Measurements from ENCODE around the gene LRRTM4. TPM values are rescaled to one million over a fixed set of nuclear protein-coding genes. Genes with fewer than 3 reads are reported as not detected.
"Not testable (repeated sequence)": the region's sequence is repeated elsewhere in the genome, so short reads cannot be mapped to it uniquely, and the experiment has no call there.

LRRTM4 gene
- total RNA-seq, 2 experiments from 2014 or later = not detected

DNA sequence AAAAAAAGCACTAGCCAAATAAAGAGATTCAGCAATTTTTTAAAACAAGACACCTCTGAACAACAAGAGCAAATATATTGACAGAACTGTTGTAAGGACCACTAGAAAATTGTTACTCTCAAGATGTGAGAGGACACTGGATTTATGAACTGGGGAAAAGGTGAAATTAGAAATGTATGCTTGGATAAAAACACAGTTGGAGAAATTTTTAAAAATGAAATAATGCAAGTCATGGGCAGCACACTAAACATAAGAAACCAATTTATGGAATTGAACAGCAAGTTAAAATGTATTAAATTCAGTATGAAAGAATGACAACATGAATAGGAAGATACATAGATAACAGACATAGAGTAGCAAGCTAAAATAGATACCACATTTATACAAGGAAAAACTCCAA is 377.4 kb downstream of the LRRTM4 start:
- ATAC-seq (no peak), DNase-seq (no peak)
- peaks cover 4% of the 10 kb centered on the region for H3K9me3 Mint-ChIP-seq (ENCODE audit: low read depth)
- POLR2A ChIA-PET = no interaction called here
- H3K4me1 Mint-ChIP-seq = no peaks in the 10 kb centered on the region
- intact Hi-C loops (cut with DNase I, micrococcal nuclease) = no loop called here
- CTCF ChIA-PET = no interaction called here
- H3K27ac Mint-ChIP-seq = no peak overlapping the region
- H3K27me3 Mint-ChIP-seq = no peaks in the 10 kb centered on the region
- H3K36me3 Mint-ChIP-seq (ENCODE audit: low read depth) = no peaks in the 10 kb centered on the region
- no peak overlapping the region for H3K4me3 Mint-ChIP-seq

DNA sequence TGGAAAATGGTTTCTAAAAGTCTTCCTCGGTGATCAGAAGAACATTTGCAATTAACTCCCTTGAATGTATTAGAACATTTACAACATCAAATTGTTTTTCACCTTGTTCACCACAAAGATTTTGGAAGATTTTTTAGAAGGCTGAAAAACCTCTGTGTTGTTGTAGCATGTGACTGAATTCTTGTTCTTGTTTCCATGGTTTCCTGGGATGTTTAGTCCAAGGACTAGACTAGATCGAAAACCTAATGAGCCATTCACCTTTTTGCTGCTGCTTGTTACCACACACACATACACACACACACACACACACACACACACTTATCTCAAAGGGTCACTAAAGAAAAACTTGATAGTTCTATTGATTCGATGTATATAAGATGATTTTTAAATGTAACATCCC is 380.0 kb downstream of the LRRTM4 start:
- Mint-ChIP-seq H3K4me3 (no peak overlapping the region), H3K9me3 (ENCODE audit: low read depth) (peaks cover 12% of the 10 kb centered on the region), H3K4me1 (no peaks in the 10 kb centered on the region), H3K27ac (no peak overlapping the region), H3K27me3 (no peaks in the 10 kb centered on the region), H3K36me3 (ENCODE audit: low read depth) (no peaks in the 10 kb centered on the region)
- ATAC-seq (no peak), DNase-seq (no peak)
- intact Hi-C loops (cut with DNase I, micrococcal nuclease) = no loop called here
- POLR2A ChIA-PET = no interaction called here
- CTCF ChIA-PET = no interaction called here

DNA sequence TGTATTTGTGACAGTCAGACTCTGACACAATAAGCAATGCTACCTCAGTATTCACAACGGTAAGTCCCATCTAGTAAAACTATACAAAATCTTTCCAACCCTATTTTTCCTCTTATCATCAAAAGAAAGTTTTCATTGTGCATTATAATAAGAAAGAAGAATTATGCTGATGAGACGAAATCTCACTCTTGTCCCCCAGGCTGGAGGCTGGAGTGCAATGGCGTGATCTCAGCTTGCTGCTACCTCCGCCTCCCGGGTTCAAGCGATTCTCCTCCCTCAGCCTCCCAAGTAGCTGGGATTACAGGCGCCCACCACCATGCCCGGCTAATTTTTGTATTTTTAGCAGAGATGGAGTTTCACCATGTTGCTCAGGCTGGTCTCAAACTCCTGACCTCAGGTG is 393.7 kb downstream of the LRRTM4 start:
- H3K9me3 Mint-ChIP-seq (ENCODE audit: low read depth) = peaks cover 11% of the 10 kb centered on the region
- H3K4me3 Mint-ChIP-seq; intact Hi-C loops (cut with DNase I, micrococcal nuclease); H3K27ac Mint-ChIP-seq; CTCF ChIA-PET; ATAC-seq; H3K27me3 Mint-ChIP-seq; H3K36me3 Mint-ChIP-seq (ENCODE audit: low read depth); H3K4me1 Mint-ChIP-seq; DNase-seq; POLR2A ChIA-PET: not testable (repeated sequence)

DNA sequence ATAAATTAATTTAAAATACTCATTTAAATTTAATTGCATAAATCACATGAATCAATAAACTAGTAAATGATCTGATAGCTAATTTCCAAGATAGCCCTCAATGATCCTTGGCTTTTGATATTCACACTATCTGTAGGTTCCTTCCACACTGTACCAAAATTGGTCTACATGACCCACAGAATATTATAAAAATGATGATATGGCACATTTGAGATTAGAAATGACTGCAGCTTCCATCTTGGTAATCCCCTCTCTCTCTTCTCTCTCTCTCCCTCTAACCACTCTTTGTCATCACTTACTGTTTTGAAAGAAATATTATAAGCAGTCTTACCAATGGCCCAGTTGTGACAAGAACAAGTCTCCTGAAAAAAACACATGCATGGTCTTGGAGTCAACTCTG is 394.8 kb downstream of the LRRTM4 start:
- H3K9me3 Mint-ChIP-seq (ENCODE audit: low read depth) = peaks cover 7% of the 10 kb centered on the region
- intact Hi-C loops (cut with DNase I, micrococcal nuclease) = no loop called here
- CTCF ChIA-PET = no interaction called here
- no peaks in the 10 kb centered on the region for H3K27me3 Mint-ChIP-seq
- DNase-seq (no peak), ATAC-seq (no peak)
- no peak overlapping the region for H3K4me3 Mint-ChIP-seq
- H3K36me3 Mint-ChIP-seq (ENCODE audit: low read depth) = no peaks in the 10 kb centered on the region
- H3K27ac Mint-ChIP-seq = no peak overlapping the region
- POLR2A ChIA-PET = no interaction called here
- no peaks in the 10 kb centered on the region for H3K4me1 Mint-ChIP-seq

DNA sequence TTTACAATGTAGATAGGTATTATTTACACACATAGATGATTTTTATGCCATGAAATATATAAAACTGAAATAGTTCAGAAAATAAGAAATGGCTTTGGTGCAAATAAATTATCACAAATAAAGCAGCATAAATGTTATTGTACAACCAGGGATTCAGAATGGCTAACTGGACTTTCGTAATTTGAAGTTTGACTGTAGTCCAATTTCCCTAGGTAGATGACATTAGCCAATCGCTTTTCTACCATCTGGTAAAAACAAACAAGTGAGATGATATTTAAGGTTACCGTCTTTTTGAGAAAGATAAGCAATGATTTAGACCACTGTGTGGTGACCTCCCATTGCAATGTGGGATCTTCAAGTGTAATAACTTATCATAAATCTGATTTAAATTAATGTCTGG is 400.7 kb downstream of the LRRTM4 start:
- Mint-ChIP-seq H3K4me1 (no peaks in the 10 kb centered on the region), H3K4me3 (no peak overlapping the region), H3K9me3 (ENCODE audit: low read depth) (peaks cover 15% of the 10 kb centered on the region), H3K36me3 (ENCODE audit: low read depth) (no peaks in the 10 kb centered on the region), H3K27ac (no peak overlapping the region), H3K27me3 (no peaks in the 10 kb centered on the region)
- ATAC-seq (no peak), DNase-seq (no peak)
- intact Hi-C loops (cut with DNase I, micrococcal nuclease) = no loop called here
- POLR2A ChIA-PET = no interaction called here
- CTCF ChIA-PET = no interaction called here

DNA sequence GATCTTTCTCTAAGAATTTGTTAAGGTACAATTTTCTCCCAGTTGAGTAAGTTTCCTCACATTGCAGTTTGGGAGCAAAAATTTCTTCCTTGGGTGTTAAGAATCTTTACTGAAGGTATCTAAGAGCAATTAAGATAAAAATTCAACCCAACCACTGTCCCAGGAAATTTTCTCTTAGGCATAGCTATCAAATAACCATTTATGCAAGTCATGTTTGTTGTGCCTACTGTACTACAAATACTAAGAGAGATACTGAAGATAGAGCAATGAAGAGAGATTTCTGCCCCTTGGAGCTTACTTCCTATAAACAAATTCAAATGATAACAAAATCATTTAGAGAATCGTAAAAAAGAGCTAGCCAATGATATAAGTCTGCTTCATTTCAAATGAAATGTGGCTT is 402.8 kb downstream of the LRRTM4 start:
- H3K27ac Mint-ChIP-seq = no peak overlapping the region
- DNase-seq = no peak
- ATAC-seq = no peak
- no peak overlapping the region for H3K4me3 Mint-ChIP-seq
- ChIA-PET POLR2A (no interaction called here), CTCF (no interaction called here)
- no peaks in the 10 kb centered on the region for H3K4me1 Mint-ChIP-seq
- H3K9me3 Mint-ChIP-seq (ENCODE audit: low read depth) = peaks cover 14% of the 10 kb centered on the region
- H3K27me3 Mint-ChIP-seq = no peaks in the 10 kb centered on the region
- H3K36me3 Mint-ChIP-seq (ENCODE audit: low read depth) = no peaks in the 10 kb centered on the region
- intact Hi-C loops (cut with DNase I, micrococcal nuclease) = no loop called here

DNA sequence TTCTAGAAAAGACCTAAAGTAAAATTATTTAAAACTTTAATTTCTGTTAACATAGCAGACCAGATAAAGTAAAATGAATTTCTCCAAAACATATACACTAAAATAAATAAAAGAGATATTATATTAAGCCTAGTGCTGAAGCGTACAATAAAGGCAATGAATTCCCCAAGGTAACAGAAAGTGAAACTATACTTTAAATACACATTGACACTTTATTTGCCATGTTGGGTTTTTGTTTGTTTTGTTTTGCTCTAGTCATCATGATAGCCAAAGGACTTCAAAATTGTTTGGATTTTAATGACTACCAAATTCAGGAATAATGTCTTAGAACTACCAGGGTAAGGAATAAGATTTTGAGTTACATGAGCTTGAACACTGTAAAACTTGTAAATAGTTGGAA is 413.3 kb downstream of the LRRTM4 start:
- ChIA-PET POLR2A (no interaction called here), CTCF (no interaction called here)
- no peaks in the 10 kb centered on the region for H3K4me1 Mint-ChIP-seq
- DNase-seq (no peak), ATAC-seq (no peak)
- no peak overlapping the region for H3K27ac Mint-ChIP-seq
- H3K27me3 Mint-ChIP-seq = no peaks in the 10 kb centered on the region
- intact Hi-C loops (cut with DNase I, micrococcal nuclease) = no loop called here
- H3K36me3 Mint-ChIP-seq (ENCODE audit: low read depth) = no peaks in the 10 kb centered on the region
- H3K9me3 Mint-ChIP-seq (ENCODE audit: low read depth) = peaks cover 22% of the 10 kb centered on the region
- no peak overlapping the region for H3K4me3 Mint-ChIP-seq

DNA sequence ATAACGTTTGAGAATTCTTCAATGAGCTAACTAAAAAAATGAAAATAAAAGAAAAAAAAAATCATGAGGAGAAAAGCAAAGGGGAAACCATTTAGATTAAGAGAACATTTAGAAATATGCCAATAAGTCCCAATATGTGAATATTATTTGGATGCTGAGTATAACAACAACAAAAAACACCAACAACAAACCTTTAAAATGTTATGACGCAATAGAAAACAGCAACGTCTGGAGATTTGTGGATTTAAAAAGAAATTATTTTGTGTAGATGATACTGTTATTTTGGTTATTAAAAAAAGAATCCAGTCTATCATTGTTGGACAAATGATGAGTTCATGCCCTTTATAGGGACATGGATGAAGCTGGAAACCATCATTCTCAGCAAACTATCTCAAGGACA is 417.2 kb downstream of the LRRTM4 start:
- DNase-seq (no peak), ATAC-seq (no peak)
- ChIA-PET CTCF (no interaction called here), POLR2A (no interaction called here)
- Mint-ChIP-seq H3K9me3 (ENCODE audit: low read depth) (peaks cover 5% of the 10 kb centered on the region), H3K27ac (no peak overlapping the region), H3K27me3 (no peaks in the 10 kb centered on the region), H3K36me3 (ENCODE audit: low read depth) (no peaks in the 10 kb centered on the region), H3K4me1 (no peaks in the 10 kb centered on the region), H3K4me3 (no peak overlapping the region)
- intact Hi-C loops (cut with DNase I, micrococcal nuclease) = no loop called here

DNA sequence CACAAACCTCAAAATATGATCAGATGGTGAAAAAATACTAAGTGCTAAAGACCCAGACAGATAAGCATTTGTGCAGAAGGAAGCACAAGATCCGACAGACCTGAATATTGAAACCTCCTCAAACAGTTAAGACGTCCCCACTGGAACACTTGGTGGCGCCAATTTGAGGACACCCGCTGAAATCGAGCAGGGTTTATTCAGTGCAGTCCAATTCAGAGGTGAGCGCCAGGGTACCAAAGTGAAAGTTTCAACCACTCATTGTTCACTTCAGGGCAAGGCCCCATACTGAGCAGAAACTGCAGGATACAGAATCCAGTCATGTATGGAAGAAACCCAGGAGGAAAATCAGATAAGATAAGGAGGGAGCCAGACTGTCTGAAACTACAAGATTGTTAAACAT is 417.6 kb downstream of the LRRTM4 start:
- CTCF ChIA-PET = no interaction called here
- Mint-ChIP-seq H3K9me3 (ENCODE audit: low read depth) (peaks cover 5% of the 10 kb centered on the region), H3K27me3 (no peaks in the 10 kb centered on the region), H3K36me3 (ENCODE audit: low read depth) (no peaks in the 10 kb centered on the region), H3K27ac (no peak overlapping the region), H3K4me3 (no peak overlapping the region), H3K4me1 (no peaks in the 10 kb centered on the region)
- intact Hi-C loops (cut with DNase I, micrococcal nuclease) = no loop called here
- ATAC-seq = no peak
- POLR2A ChIA-PET = no interaction called here
- no peak for DNase-seq

DNA sequence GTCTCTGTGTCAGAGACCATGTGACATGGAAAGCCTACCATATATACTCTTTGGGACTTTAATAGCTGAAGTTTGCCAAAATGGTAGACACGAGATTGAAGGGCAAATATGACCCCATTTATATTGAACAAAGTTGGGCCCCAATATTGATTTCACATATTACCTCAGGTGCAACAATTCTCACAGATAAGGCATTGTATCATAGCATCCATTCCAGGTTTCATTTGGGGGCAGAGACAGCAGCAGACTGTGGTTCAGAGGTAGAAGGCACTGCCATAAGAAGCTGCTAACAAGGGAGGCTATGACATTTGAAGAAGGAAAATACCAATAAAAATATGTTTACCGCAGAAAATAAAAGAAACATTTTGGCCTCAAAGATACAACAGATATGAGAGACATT is 419.2 kb downstream of the LRRTM4 start:
- H3K27me3 Mint-ChIP-seq = no peaks in the 10 kb centered on the region
- no peak overlapping the region for H3K27ac Mint-ChIP-seq
- CTCF ChIA-PET = no interaction called here
- no peak for DNase-seq
- H3K4me1 Mint-ChIP-seq = no peaks in the 10 kb centered on the region
- H3K9me3 Mint-ChIP-seq (ENCODE audit: low read depth) = peaks cover 4% of the 10 kb centered on the region
- intact Hi-C loops (cut with DNase I, micrococcal nuclease) = no loop called here
- no peak for ATAC-seq
- H3K4me3 Mint-ChIP-seq = no peak overlapping the region
- H3K36me3 Mint-ChIP-seq (ENCODE audit: low read depth) = no peaks in the 10 kb centered on the region
- POLR2A ChIA-PET = no interaction called here

DNA sequence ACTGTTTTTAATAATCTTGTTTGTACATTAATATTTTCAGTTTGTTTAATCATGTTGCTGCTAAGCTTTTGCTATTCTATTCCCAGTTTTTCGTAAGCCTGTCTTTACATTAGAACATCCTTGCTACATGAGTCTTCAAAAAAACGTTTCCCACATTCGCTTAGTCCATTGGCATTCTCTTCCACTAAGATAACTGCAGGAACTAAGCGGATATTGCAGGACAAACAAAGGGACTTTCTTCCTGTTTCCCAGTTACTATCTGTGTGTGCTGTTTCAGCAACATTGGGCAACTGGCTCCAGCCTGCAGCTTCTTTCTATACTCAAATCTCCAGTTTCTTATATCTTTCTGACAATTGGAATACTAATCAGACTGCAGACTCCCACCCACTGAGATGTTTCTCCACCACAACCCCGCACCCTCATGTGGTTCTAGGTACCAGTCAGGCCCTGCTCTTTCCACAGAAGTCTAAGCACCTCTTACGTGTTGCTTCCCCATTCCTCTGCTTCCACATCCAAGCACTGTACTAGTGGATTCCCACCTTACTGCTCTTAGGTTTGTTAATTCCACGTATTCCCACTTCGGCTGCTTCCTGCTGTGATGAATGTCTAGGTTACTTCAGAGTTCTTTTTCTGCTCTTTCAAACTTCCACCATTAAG is 420.3 kb downstream of the LRRTM4 start:
- H3K27me3 Mint-ChIP-seq = no peaks in the 10 kb centered on the region
- no peak overlapping the region for H3K4me3 Mint-ChIP-seq
- peaks cover 2% of the 10 kb centered on the region for H3K9me3 Mint-ChIP-seq (ENCODE audit: low read depth)
- no peak overlapping the region for H3K27ac Mint-ChIP-seq
- CTCF ChIA-PET = no interaction called here
- H3K4me1 Mint-ChIP-seq = no peaks in the 10 kb centered on the region
- intact Hi-C loops (cut with DNase I, micrococcal nuclease) = no loop called here
- no peak for ATAC-seq
- POLR2A ChIA-PET = no interaction called here
- no peak for DNase-seq
- no peaks in the 10 kb centered on the region for H3K36me3 Mint-ChIP-seq (ENCODE audit: low read depth)

DNA sequence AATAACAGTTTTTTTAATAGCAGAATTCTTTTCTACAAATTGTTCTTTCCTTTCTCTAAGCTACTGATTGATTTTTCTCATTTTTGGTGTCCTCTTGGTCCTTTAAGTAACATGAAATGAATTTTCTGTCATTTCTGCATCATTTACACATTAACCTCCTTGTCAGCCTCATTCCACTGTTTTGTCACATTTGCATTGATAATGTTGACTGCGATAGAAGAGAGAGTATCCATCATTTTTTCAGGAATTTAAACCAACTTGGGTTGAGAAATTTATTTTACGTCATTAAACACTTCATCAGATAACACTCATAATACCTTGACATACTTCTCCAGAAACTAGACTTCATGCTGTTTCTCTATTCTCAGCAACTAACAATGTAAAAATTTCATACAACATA is 422.2 kb downstream of the LRRTM4 start:
- ChIA-PET CTCF (no interaction called here), POLR2A (no interaction called here)
- ATAC-seq (no peak), DNase-seq (no peak)
- Mint-ChIP-seq H3K4me1 (no peaks in the 10 kb centered on the region), H3K36me3 (ENCODE audit: low read depth) (no peaks in the 10 kb centered on the region), H3K4me3 (no peak overlapping the region), H3K27ac (no peak overlapping the region), H3K9me3 (ENCODE audit: low read depth) (no peaks in the 10 kb centered on the region), H3K27me3 (no peaks in the 10 kb centered on the region)
- intact Hi-C loops (cut with DNase I, micrococcal nuclease) = no loop called here

DNA sequence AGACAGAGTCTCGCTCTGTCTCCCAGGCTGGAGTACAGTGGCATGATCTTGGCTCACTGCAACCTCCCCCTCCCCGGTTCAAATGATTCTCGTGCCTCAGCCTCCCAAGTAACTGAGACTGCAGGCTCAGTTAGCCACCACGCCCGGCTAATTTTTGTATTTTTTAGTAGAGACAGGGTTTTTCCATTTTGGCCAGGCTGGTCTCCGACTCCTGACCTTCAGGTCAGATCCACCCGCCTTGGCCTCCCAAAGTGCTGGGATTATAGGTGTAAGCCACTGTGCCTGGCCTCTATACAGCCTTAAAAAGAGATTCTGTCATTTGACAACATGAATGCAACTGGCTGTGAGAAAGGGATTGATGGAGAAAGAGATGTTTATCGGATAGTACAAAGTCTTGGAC is 426.7 kb downstream of the LRRTM4 start:
- ATAC-seq; H3K9me3 Mint-ChIP-seq (ENCODE audit: low read depth); H3K4me3 Mint-ChIP-seq; H3K4me1 Mint-ChIP-seq; CTCF ChIA-PET; DNase-seq; H3K27me3 Mint-ChIP-seq; intact Hi-C loops (cut with DNase I, micrococcal nuclease); H3K36me3 Mint-ChIP-seq (ENCODE audit: low read depth); H3K27ac Mint-ChIP-seq; POLR2A ChIA-PET: not testable (repeated sequence)

Data from activated CD4-positive, alpha-beta T cell treated with anti-CD3 and anti-CD28 coated beads for 36 hours (primary cell).